H1 (cell line): Measurements from ENCODE around the gene TRIM46. TPM values are rescaled to one million over a fixed set of nuclear protein-coding genes. Genes with fewer than 3 reads are reported as not detected.
A peak's percentile ranks its signal among the peaks of the same experiment; 100 is the strongest.

Experiments
- CTCF ChIA-PET: fragments of 300-600 bp; sonication (Branson Sonifier 250); formaldehyde crosslinking; loops from one replicate; lab custom pipeline; 2021; ENCODE audit not compliant: partially characterized antibody; lab: Charles Lee
- POLR2A ChIA-PET: fragments of 300-600 bp; sonication (Branson Sonifier 250); formaldehyde crosslinking; loops from one replicate; lab custom pipeline; 2021; ENCODE audit warnings: inconsistent platforms; ENCODE audit not compliant: partially characterized antibody; lab: Charles Lee
- DNase-seq, 2 experiments: peaks; one replicate each; pipeline versions ENCODE4 v3.0.0 to v3.0.0-alpha.2; 2010 to 2022; ENCODE audit warnings: low spot score in 2 of 2, low read depth in 1 of 2, mixed read lengths in 1 of 2
- FAIRE-seq: peaks from 2 replicates; lab custom pipeline; 2011; peaks lifted over from hg19 to GRCh38; lab: Jason Lieb, UNC
- H2AFZ ChIP-seq: 2 replicates; pipeline ENCODE4 v1.8.1; 2012; ENCODE audit warnings: low read length, inconsistent platforms
- H2AK5ac ChIP-seq: 2 replicates; pipeline ENCODE4 v1.6.1; 2013; ENCODE audit warnings: low read depth, low read length
- H2BK120ac ChIP-seq: replicated peaks from 2 replicates; pipeline ENCODE3; 2013; ENCODE audit warnings: low read depth, low read length, inconsistent platforms
- H2BK12ac ChIP-seq: 2 replicates; pipeline ENCODE4 v1.6.1; 2013; ENCODE audit warnings: low read depth, low read length
- H2BK15ac ChIP-seq: 2 replicates; pipeline ENCODE4 v1.6.1; 2013; ENCODE audit warnings: low read length
- H2BK20ac ChIP-seq: 2 replicates; pipeline ENCODE4 v1.6.1; 2013; ENCODE audit warnings: low read length
- H2BK5ac ChIP-seq: 2 replicates; pipeline ENCODE4 v1.6.1; 2013; ENCODE audit warnings: low read depth, low read length
- H3K14ac ChIP-seq: 2 replicates; pipeline ENCODE4 v1.6.1; 2013; ENCODE audit warnings: inconsistent platforms; ENCODE audit not compliant: insufficient read length
- H3K18ac ChIP-seq: 2 replicates; pipeline ENCODE4 v1.6.1; 2013; ENCODE audit warnings: low read length; ENCODE audit errors: extremely low read depth
- H3K23ac ChIP-seq: 2 replicates; pipeline ENCODE4 v1.6.1; 2013; ENCODE audit warnings: inconsistent platforms; ENCODE audit not compliant: insufficient read length
- H3K23me2 ChIP-seq: 2 replicates; pipeline ENCODE4 v1.6.1; 2013; ENCODE audit warnings: low read depth, low read length
- H3K27ac ChIP-seq: 2 replicates; pipeline ENCODE4 v1.6.1; 2011; ENCODE audit warnings: low read depth, low read length, inconsistent platforms
- H3K27me3 ChIP-seq, 4 experiments: replicated peaks in 1 of 4; 1 replicate in 1 of 4; 2 replicates in 3 of 4; pipeline versions ENCODE4 v1.6.1 to v1.8.1; 2011 to 2013; ENCODE audit warnings: low read length in 3 of 4, mild to moderate bottlenecking in 3 of 4, inconsistent platforms in 2 of 4, mixed read lengths in 2 of 4, moderate library complexity in 1 of 4; ENCODE audit not compliant: control insufficient read depth in 3 of 4, insufficient read depth in 3 of 4; ENCODE audit errors: extremely low read depth in 1 of 4
- H3K36me3 ChIP-seq, 4 experiments: 2 replicates each; pipeline versions ENCODE4 v1.6.1 to v1.8.1; 2011 to 2013; ENCODE audit warnings: mild to moderate bottlenecking in 4 of 4, low read length in 3 of 4, moderate library complexity in 2 of 4, control low read depth in 1 of 4, inconsistent platforms in 1 of 4; ENCODE audit not compliant: insufficient read depth in 4 of 4, control insufficient read depth in 2 of 4
- H3K4ac ChIP-seq: replicated peaks from 2 replicates; pipeline ENCODE3; 2013; ENCODE audit warnings: low read length, low read depth, mixed read lengths, inconsistent platforms; ENCODE audit not compliant: insufficient read length
- H3K4me1 ChIP-seq, 4 experiments: replicated peaks in 1 of 4; 1 replicate in 1 of 4; 2 replicates in 3 of 4; pipeline versions ENCODE4 v1.6.1 to v1.8.1; 2011 to 2013; ENCODE audit warnings: low read length in 3 of 4, inconsistent platforms in 2 of 4, mixed read lengths in 1 of 4; ENCODE audit not compliant: insufficient read depth in 4 of 4, control insufficient read depth in 3 of 4
- H3K4me2 ChIP-seq, 2 experiments: 2 replicates each; pipeline versions ENCODE4 v1.6.1 to v1.8.1; 2011 to 2013; ENCODE audit warnings: low read depth in 2 of 2, low read length in 2 of 2, control low read depth in 1 of 2, inconsistent platforms in 1 of 2, mild to moderate bottlenecking in 1 of 2; ENCODE audit not compliant: insufficient read depth in 1 of 2
- H3K4me3 ChIP-seq, 4 experiments: fragments of 200-600, 300-600 bp in 1 of 4; sonication (generic), shearing (Covaris generic), sonication (Bioruptor Twin) in 1 of 4; 2 replicates each; pipeline versions ENCODE4 v1.5.1 to v1.8.1; 2011 to 2016; ENCODE audit warnings: low read length in 4 of 4, low read depth in 3 of 4, control low read depth in 2 of 4, inconsistent platforms in 2 of 4, mild to moderate bottlenecking in 2 of 4, mixed read lengths in 1 of 4, moderate library complexity in 1 of 4; ENCODE audit not compliant: insufficient read depth in 2 of 4; ENCODE audit errors: extremely low read depth in 1 of 4
- H3K56ac ChIP-seq: replicated peaks from 2 replicates; pipeline ENCODE3; 2013; ENCODE audit warnings: low read depth, mild to moderate bottlenecking, mixed read lengths, low read length, inconsistent platforms; ENCODE audit not compliant: insufficient read length
- H3K79me1 ChIP-seq: 2 replicates; pipeline ENCODE4 v1.6.1; 2013; ENCODE audit warnings: low read depth, low read length, control low read depth
- H3K79me2 ChIP-seq, 2 experiments: 2 replicates each; pipeline versions ENCODE4 v1.6.1 to v1.8.1; 2012 to 2013; ENCODE audit warnings: low read length in 2 of 2, mild to moderate bottlenecking in 2 of 2, inconsistent platforms in 1 of 2; ENCODE audit not compliant: insufficient read depth in 2 of 2, control insufficient read depth in 1 of 2
- H3K9ac ChIP-seq, 4 experiments: replicated peaks in 1 of 4; 1 replicate in 1 of 4; 2 replicates in 3 of 4; pipeline versions ENCODE4 v1.6.1 to v1.8.1; 2011 to 2013; ENCODE audit warnings: low read depth in 3 of 4, low read length in 3 of 4, control low read depth in 2 of 4, mild to moderate bottlenecking in 2 of 4, moderate library complexity in 2 of 4, inconsistent platforms in 1 of 4; ENCODE audit errors: extremely low read depth in 1 of 4
- H3K9me3 ChIP-seq, 2 experiments: 2 replicates each; pipeline versions ENCODE4 v1.6.1 to v1.8.1; 2012 to 2013; ENCODE audit warnings: mild to moderate bottlenecking in 2 of 2, moderate library complexity in 2 of 2, control low read depth in 1 of 2, inconsistent platforms in 1 of 2, low read depth in 1 of 2, low read length in 1 of 2, mixed read lengths in 1 of 2; ENCODE audit not compliant: insufficient read depth in 2 of 2
- H4K20me1 ChIP-seq, 2 experiments: replicated peaks in 1 of 2; 2 replicates each; pipeline versions ENCODE3 to v1.8.1; 2011 to 2013; ENCODE audit warnings: inconsistent platforms in 2 of 2, low read length in 2 of 2, mild to moderate bottlenecking in 1 of 2; ENCODE audit not compliant: insufficient read depth in 2 of 2, control insufficient read depth in 1 of 2
- H4K5ac ChIP-seq: 2 replicates; pipeline ENCODE4 v1.6.1; 2013; ENCODE audit warnings: low read length, low read depth, mixed read lengths, inconsistent platforms; ENCODE audit not compliant: insufficient read length
- H4K8ac ChIP-seq: 2 replicates; pipeline ENCODE4 v1.8.0; 2013; ENCODE audit warnings: mild to moderate bottlenecking, moderate library complexity, low read length, inconsistent platforms; ENCODE audit not compliant: insufficient read depth; ENCODE audit errors: extremely low read depth
- H4K91ac ChIP-seq: replicated peaks from 2 replicates; pipeline ENCODE3; 2013; ENCODE audit warnings: low read length, mixed read lengths, inconsistent platforms; ENCODE audit not compliant: insufficient read length
- CBX5 ChIP-seq: fragments of 300-800, 300-1000 bp; sonication (generic); IDR thresholded peaks from 2 replicates; pipeline ENCODE4 v1.7.1; 2016; ENCODE audit warnings: antibody characterized with exemption, low read length, low read depth
- GABPA ChIP-seq: IDR thresholded peaks from 2 replicates; pipeline ENCODE4 v1.6.1; 2011; ENCODE audit warnings: mild to moderate bottlenecking, low read length, moderate library complexity, borderline replicate concordance; ENCODE audit not compliant: insufficient read depth
- HDAC2 ChIP-seq, 2 experiments: fragments of 300-600 bp in 1 of 2; sonication (generic) in 1 of 2; IDR thresholded peaks; 2 replicates each; pipeline ENCODE4 v1.6.1; 2011 to 2012; ENCODE audit warnings: low read depth in 2 of 2, low read length in 2 of 2, mild to moderate bottlenecking in 2 of 2, moderate library complexity in 2 of 2, borderline replicate concordance in 1 of 2, inconsistent platforms in 1 of 2
- JUND ChIP-seq: IDR thresholded peaks from 2 replicates; pipeline ENCODE4 v1.6.1; 2011; ENCODE audit warnings: mild to moderate bottlenecking, improper control_type of control experiment, low read length
- KDM4A ChIP-seq: IDR thresholded peaks from one replicate; pipeline ENCODE4 v1.7.1; 2012; ENCODE audit warnings: low read depth, mild to moderate bottlenecking, moderate library complexity, low read length, inconsistent platforms; ENCODE audit not compliant: severe bottlenecking
- POLR2A ChIP-seq, 2 experiments: IDR thresholded peaks; 1 replicate in 1 of 2; 2 replicates in 1 of 2; pipeline ENCODE4 v1.6.1; 2011; ENCODE audit warnings: low read depth in 2 of 2, low read length in 2 of 2, mild to moderate bottlenecking in 2 of 2; ENCODE audit errors: control extremely low read depth in 1 of 2
- RFX5 ChIP-seq: IDR thresholded peaks from 2 replicates; pipeline ENCODE4 v1.6.1; 2011; ENCODE audit warnings: low read depth, low read length, improper control_type of control experiment, borderline replicate concordance
- SP4 ChIP-seq: IDR thresholded peaks from 2 replicates; pipeline ENCODE4 v1.6.1; 2012; ENCODE audit warnings: low read length, inconsistent platforms
- TCF12 ChIP-seq: IDR thresholded peaks from 2 replicates; pipeline ENCODE4 v1.6.1; 2011; ENCODE audit warnings: low read depth, mild to moderate bottlenecking, low read length
- WGBS, 2 experiments: shearing (Covaris generic) in 1 of 2; methylation state at CpG; one replicate each; pipeline versions ENCODE4 v1.1.6 to v1.1.7; 2013 to 2015; ENCODE audit warnings: low lambda C conversion rate in 2 of 2, mixed read lengths in 2 of 2, inconsistent platforms in 1 of 2, low coverage in 1 of 2, missing lambda C conversion rate in 1 of 2; ENCODE audit not compliant: insufficient replicate concordance in 2 of 2, insufficient coverage in 1 of 2, insufficient read length in 1 of 2; ENCODE audit errors: extremely low coverage in 1 of 2, missing lambda C conversion rate in 1 of 2; 5-methylcytosine and 5-hydroxymethylcytosine counted together
- polyA plus RNA-seq, 7 experiments: library from polyadenylated mRNA; depleted of rRNA in 3 of 7; stranded (reverse) in 5 of 7; unstranded in 2 of 7; fragments of >200 nt in 5 of 7; fragments of 200-250 nt in 2 of 7; gene quantifications; 1 replicate in 5 of 7; 2 replicates in 1 of 7; 4 replicates in 1 of 7; pipeline versions ENCODE4 v1.2.1 to v1.2.3, GENCODE V29; 2011 to 2013; ENCODE audit warnings: missing spikeins in 2 of 7, mixed read lengths in 2 of 7
- total RNA-seq: library from RNA; stranded (reverse); fragmentation: NEBNext Ultra II Directional; extraction: Animal tissue kit (Norgen Biotek cat#: 25700); gene quantifications from 2 replicates; pipeline ENCODE4 v1.2.1, GENCODE V29; 2021
- TF ChIP-seq, protein P1 (sequence below): IDR thresholded peaks from 2 replicates; pipeline ENCODE4 v1.6.1; 2012; ENCODE audit warnings: inconsistent platforms

TRIM46 gene
- total and polyA plus RNA-seq, 2 of the 8 experiments (the other 6 are each of a cell fraction or from before 2014, with no cell fraction given), result 15.5 to 21.6 TPM

DNA sequence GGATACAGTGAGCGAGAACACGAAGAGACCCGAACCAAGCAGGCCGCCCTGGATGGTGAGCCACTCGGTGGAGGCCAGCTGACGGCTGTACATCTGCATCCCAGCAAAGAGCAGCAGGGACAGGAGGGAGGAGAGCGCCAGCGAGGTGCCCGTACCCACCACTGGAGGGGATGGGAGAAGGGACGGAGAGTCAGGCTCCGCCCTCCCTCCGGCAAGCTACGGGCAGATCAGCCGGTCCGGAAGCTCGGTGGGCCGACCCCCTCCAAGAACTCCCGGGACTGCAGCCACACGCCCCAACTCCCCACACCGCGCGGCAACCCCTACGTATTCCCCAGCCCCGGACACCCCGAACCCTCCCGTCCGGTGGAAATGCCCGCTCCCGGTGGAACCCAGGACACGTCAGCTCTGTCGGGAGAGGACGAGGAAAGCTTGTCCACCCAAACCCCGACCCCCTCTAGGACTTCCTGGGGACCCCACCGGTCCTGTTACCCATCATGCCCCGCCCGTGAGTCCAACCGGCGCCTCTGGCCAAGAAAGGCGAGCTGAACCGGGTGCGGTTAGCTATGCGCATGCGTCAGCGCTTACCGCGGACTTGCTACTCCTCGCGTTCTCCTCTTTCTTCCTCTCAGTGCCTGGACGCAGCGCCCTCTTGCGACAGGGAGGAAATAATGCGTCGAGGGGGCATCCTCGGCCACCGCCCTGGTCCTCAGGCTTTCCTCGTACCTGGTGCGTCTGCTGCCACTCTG lies 744 bp upstream of the TRIM46 start, which contains the start of gene KRTCAP2:
KRTCAP2 (minus strand) TSS at position 573 of the 746 bp plus-strand sequence; CDS start at position 493, 80 bp downstream.
- Histone ChIP-seq H3K79me1 (no peaks in the 10 kb centered on the region; the same call in 1 of the 2 replicates), H2BK20ac (peak within 1 kb of the TSS; percentile 74), H3K27ac (peak within 1 kb of the TSS; percentile 68), H4K20me1 (peaks cover 3 to 8% of the 10 kb centered on the region in 2 experiments), H3K4me1 (peaks cover 3 to 23% (median 8%) of the 10 kb centered on the region in 4 experiments; a peak in 6 of 7 replicates), H4K5ac (peak within 1 kb of the TSS; percentile 96), H4K8ac (peak within 1 kb of the TSS; percentile 91), H3K18ac (peak within 1 kb of the TSS; percentile 98), H3K9ac (peak within 1 kb of the TSS; percentile 8 to 66 (median 50); a peak in 6 of 7 replicates), H3K9me3 (no peaks in the 10 kb centered on the region), H3K56ac (peak within 1 kb of the TSS; percentile 94), H3K23ac (no peak within 1 kb of the TSS), H3K14ac (peak within 1 kb of the TSS; percentile 13), H3K79me2 (peaks cover 0 to 16% of the 10 kb centered on the region in 2 experiments; a peak in 2 of 4 replicates), H3K4ac (peak within 1 kb of the TSS; percentile 98), H3K36me3 (peaks cover 12 to 22% (median 16%) of the 10 kb centered on the region in 4 experiments), H2AK5ac (no peak within 1 kb of the TSS), H3K23me2 (peaks cover 10% of the 10 kb centered on the region; the same call in 1 of the 2 replicates), H2BK15ac (peak within 1 kb of the TSS; percentile 84; the same call in 1 of the 2 replicates), H2BK120ac (peak within 1 kb of the TSS; percentile 91), H3K27me3 (no peaks in the 10 kb centered on the region), H2AFZ (peak within 1 kb of the TSS; percentile 30; the same call in 1 of the 2 replicates), H3K4me2 (peak within 1 kb of the TSS; percentile 37 to 90), H3K4me3 (peak within 1 kb of the TSS; percentile 70 to 95 (median 86)), H2BK12ac (peak within 1 kb of the TSS; percentile 53; the same call in 1 of the 2 replicates), H2BK5ac (peak within 1 kb of the TSS; percentile 88), H4K91ac (peak within 1 kb of the TSS; percentile 99)
- 1% methylated on average over 49 of the region's 57 CpGs; no CpG with 5 or more reads in 1 of the 2 experiments for WGBS, 2 experiments
- peak; percentile 94 to 95 for DNase-seq
- POLR2A ChIA-PET, result interaction anchor here (0.6 to 20.5 kb wide), 21 partner anchors 13 to 398 kb away, joined by 3 to 512 read pairs (median 4); partner anchors contain the start of genes CLK2, DPM3, EFNA4 and MTX1
- peak; percentile 74 for FAIRE-seq
- CTCF ChIA-PET, result interaction anchor here (0.6 to 12.4 kb wide), 27 partner anchors 13 to 556 kb away, joined by 3 to 215 read pairs (median 4); partner anchors contain the start of genes DPM3, EFNA1, EFNA4 and LENEP
- peak; percentile 20; the same call in 1 of the 2 replicates for TF ChIP-seq GABPA
- TF ChIP-seq SP4, result peak; percentile 71; the same call in 1 of the 2 replicates
- TF ChIP-seq, protein P1, sequence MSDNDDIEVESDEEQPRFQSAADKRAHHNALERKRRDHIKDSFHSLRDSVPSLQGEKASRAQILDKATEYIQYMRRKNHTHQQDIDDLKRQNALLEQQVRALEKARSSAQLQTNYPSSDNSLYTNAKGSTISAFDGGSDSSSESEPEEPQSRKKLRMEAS, result peak; percentile 64
- TF ChIP-seq RFX5, result no peak
- TF ChIP-seq JUND, result 0 out of 2 replicates have a peak, but pooled peaks have one; percentile 35
- TF ChIP-seq HDAC2 (IDR thresholded peaks at IDR 0.05; ENCODE audit: borderline replicate concordance in 1 of 2, low read depth in 2 of 2, low read length in 2 of 2), result 0 out of 4 replicates have a peak, but pooled peaks of 1 of the 2 experiments have one; percentile 46
- TF ChIP-seq TCF12, result 0 out of 2 replicates have a peak, but pooled peaks have one; percentile 35
- TF ChIP-seq POLR2A (IDR thresholded peaks at IDR 0.05; ENCODE audit: control extremely low read depth in 1 of 2, low read depth in 2 of 2, low read length in 2 of 2), result peak in 1 of 2 experiments; percentile 74; a peak in 2 of 3 replicates
- TF ChIP-seq CBX5, result no peak
- TF ChIP-seq KDM4A, result peak; percentile 65
